Endothelial cell of umbilical vein (primary cell): ENCODE data around the gene SLC12A9. TPM values are rescaled to one million over a fixed set of nuclear protein-coding genes. Genes with fewer than 3 reads are reported as not detected.
"Not testable (repeated sequence)": the region's sequence is repeated elsewhere in the genome, so short reads cannot be mapped to it uniquely, and the experiment has no call there.

Experiments used
- BruUV-seq: library from RNA; stranded (reverse); fragments of 400-500 nt; replicated peaks from 2 replicates; lab custom pipeline; 2021; lab: Mats Ljungman, UMichigan
- CTCF ChIA-PET: fragments of 300-600, 350-600 bp; sonication (Branson Sonifier 250); formaldehyde crosslinking; loops from one replicate; lab custom pipeline; 2021; ENCODE audit warnings: antibody characterized with exemption, inconsistent platforms; lab: Charles Lee
- POLR2A ChIA-PET: fragments of 300-600, 350-600 bp; sonication (Branson Sonifier 250); formaldehyde crosslinking; loops from one replicate; lab custom pipeline; 2021; ENCODE audit warnings: antibody characterized with exemption, inconsistent platforms; lab: Charles Lee
- DNase-seq: peaks from one replicate; pipeline ENCODE4 v3.0.0-alpha.2; 2011; ENCODE audit warnings: low read depth, low spot score
- FAIRE-seq: peaks from 2 replicates; lab custom pipeline; 2011; peaks lifted over from hg19 to GRCh38; lab: Jason Lieb, UNC
- H2AFZ ChIP-seq: 2 replicates; pipeline ENCODE4 v1.6.0; 2012; ENCODE audit warnings: low read depth, low read length, control low read depth, inconsistent platforms
- H3K27ac ChIP-seq: 2 replicates; pipeline ENCODE4 v1.5.1; 2011; ENCODE audit warnings: low read depth, mild to moderate bottlenecking, control low read depth, low read length, moderate library complexity; ENCODE audit not compliant: insufficient read depth
- H3K27me3 ChIP-seq, 2 experiments: 2 replicates each; pipeline versions ENCODE4 v1.6.0 to v1.6.1; 2011; ENCODE audit warnings: low read length in 2 of 2, mixed read lengths in 1 of 2; ENCODE audit not compliant: control insufficient read depth in 2 of 2, insufficient read depth in 2 of 2
- H3K36me3 ChIP-seq, 2 experiments: 2 replicates in 1 of 2; 3 replicates in 1 of 2; pipeline ENCODE4 v1.5.1; 2011; ENCODE audit warnings: low read length in 2 of 2, mild to moderate bottlenecking in 1 of 2, moderate library complexity in 1 of 2; ENCODE audit not compliant: control insufficient read depth in 2 of 2, insufficient read depth in 2 of 2; ENCODE audit errors: extremely low read depth in 1 of 2
- H3K4me1 ChIP-seq: 3 replicates; pipeline ENCODE4 v1.5.1; 2011; ENCODE audit warnings: mild to moderate bottlenecking, low read length; ENCODE audit not compliant: control insufficient read depth, insufficient read depth; ENCODE audit errors: extremely low read depth
- H3K4me2 ChIP-seq: 2 replicates; pipeline ENCODE4 v1.6.1; 2011; ENCODE audit warnings: low read length, control low read depth, mixed read lengths; ENCODE audit not compliant: insufficient read depth
- H3K4me3 ChIP-seq, 3 experiments: fragments of 200-600 bp in 1 of 3; sonication (generic), shearing (Covaris generic) in 1 of 3; replicated peaks in 1 of 3; 2 replicates each; pipeline ENCODE4 v1.5.1; 2011 to 2016; ENCODE audit warnings: control low read depth in 3 of 3, low read length in 3 of 3, mild to moderate bottlenecking in 2 of 3, inconsistent platforms in 1 of 3, low read depth in 1 of 3, moderate library complexity in 1 of 3; ENCODE audit not compliant: insufficient read depth in 1 of 3
- H3K79me2 ChIP-seq: 2 replicates; pipeline ENCODE4 v1.6.0; 2012; ENCODE audit warnings: low read length, inconsistent platforms; ENCODE audit not compliant: control insufficient read depth, insufficient read depth
- H3K9ac ChIP-seq: replicated peaks from 2 replicates; pipeline ENCODE3; 2011; ENCODE audit warnings: low read length, control low read depth; ENCODE audit not compliant: insufficient read depth; ENCODE audit errors: extremely low read depth
- H3K9me1 ChIP-seq: replicated peaks from 3 replicates; pipeline ENCODE4 v1.6.0; 2011; ENCODE audit warnings: mild to moderate bottlenecking, low read length; ENCODE audit not compliant: control insufficient read depth, insufficient read depth; ENCODE audit errors: extremely low read depth
- H3K9me3 ChIP-seq: replicated peaks from 2 replicates; pipeline ENCODE4 v1.5.1; 2012; ENCODE audit warnings: low read length, inconsistent platforms; ENCODE audit not compliant: control insufficient read depth, insufficient read depth
- H4K20me1 ChIP-seq: replicated peaks from 2 replicates; pipeline ENCODE3; 2011; ENCODE audit warnings: mild to moderate bottlenecking, low read length; ENCODE audit not compliant: control insufficient read depth, insufficient read depth; ENCODE audit errors: extremely low read depth
- CTCF ChIP-seq, 2 donors: IDR thresholded peaks; 1 replicate in 1 of 2; 2 replicates in 1 of 2; pipeline ENCODE4 v1.5.1; 2011; ENCODE audit warnings: low read length in 2 of 2, mild to moderate bottlenecking in 2 of 2, moderate library complexity in 2 of 2, control low read depth in 1 of 2, inconsistent platforms in 1 of 2, low read depth in 1 of 2; ENCODE audit not compliant: insufficient read depth in 1 of 2; ENCODE audit errors: extremely low read depth in 1 of 2
- EZH2 ChIP-seq: IDR thresholded peaks from 2 replicates; pipeline ENCODE4 v1.6.1; 2012; ENCODE audit warnings: borderline replicate concordance, low read depth, mild to moderate bottlenecking, moderate library complexity, low read length, inconsistent platforms; ENCODE audit not compliant: severe bottlenecking
- FOS ChIP-seq: IDR thresholded peaks from 2 replicates; pipeline ENCODE4 v1.6.1; 2011; ENCODE audit warnings: mild to moderate bottlenecking, low read length, moderate library complexity, borderline replicate concordance; ENCODE audit not compliant: insufficient read depth
- GATA2 ChIP-seq: IDR thresholded peaks from 2 replicates; pipeline ENCODE4 v1.7.0; 2011; ENCODE audit warnings: low read depth, mild to moderate bottlenecking, moderate library complexity, mixed read lengths, low read length; ENCODE audit not compliant: insufficient read length, insufficient read depth
- JUN ChIP-seq: IDR thresholded peaks from 2 replicates; pipeline ENCODE4 v1.6.1; 2011; ENCODE audit warnings: borderline replicate concordance, low read depth; ENCODE audit not compliant: insufficient read length, insufficient read depth
- MAX ChIP-seq: IDR thresholded peaks from 2 replicates; pipeline ENCODE4 v1.6.1; 2011; ENCODE audit not compliant: insufficient read depth, insufficient read length
- MYC ChIP-seq: IDR thresholded peaks from one replicate; pipeline ENCODE4 v1.6.1; 2011; ENCODE audit warnings: mild to moderate bottlenecking, low read depth, low read length
- POLR2A ChIP-seq: IDR thresholded peaks from 2 replicates; pipeline ENCODE4 v1.6.1; 2012; ENCODE audit warnings: low read depth, mild to moderate bottlenecking, control low read depth, low read length
- POLR2AphosphoS5 ChIP-seq: IDR thresholded peaks from 2 replicates; pipeline ENCODE4 v1.6.1; 2012; ENCODE audit warnings: low read depth, mild to moderate bottlenecking, control low read depth, low read length, moderate library complexity; ENCODE audit not compliant: insufficient read depth
- dilution Hi-C: fragments of 300-500 bp; cut with MboI; formaldehyde crosslinking; loops from one replicate; pipeline ENCODE4 v1.15.0; 2019; ENCODE audit warnings: low sequenced_read_pairs; ENCODE audit not compliant: extremely low pct_ligation_motif_present
- intact Hi-C: fragments of 100-400 bp; cut with micrococcal nuclease; formaldehyde crosslinking; loops from one replicate; pipeline ENCODE4 v1.10.0; 2022
- polyA plus RNA-seq, 4 experiments: library from polyadenylated mRNA; depleted of rRNA in 3 of 4; stranded (reverse) in 3 of 4; unstranded in 1 of 4; fragments of >200 nt; gene quantifications; 2 replicates each; pipeline versions ENCODE4 v1.2.1 to v1.2.3, GENCODE V29; 2011 to 2012; ENCODE audit warnings: missing spikeins in 1 of 4
- total RNA-seq: library from RNA; stranded (reverse); gene quantifications from 2 replicates; pipeline ENCODE4 v1.2.3, GENCODE V29; 2021

SLC12A9 gene
- total and polyA plus RNA-seq, 2 donors (not counting 3 experiments of a cell fraction or from before 2014, with no cell fraction given): 35.0 to 37.0 TPM

- ChIA-PET POLR2A (interaction anchor here (0.6 kb wide), 1 partner anchor 388 kb away, joined by 7 read pairs; no protein-coding TSS in a partner anchor), CTCF (interaction anchor here (1.0 to 9.8 kb wide), 3 partner anchors 8 to 101 kb away, joined by 3 to 214 read pairs (median 12); partner anchors contain the start of genes POP7 and SLC12A9)
- FAIRE-seq, DNase-seq, BruUV-seq, H4K20me1 ChIP-seq, H3K27ac ChIP-seq, H2AFZ ChIP-seq, H3K4me3 ChIP-seq, dilution Hi-C loops, H3K9me3 ChIP-seq, H3K4me2 ChIP-seq, intact Hi-C loops, H3K27me3 ChIP-seq, H3K9ac ChIP-seq, H3K9me1 ChIP-seq: not testable (repeated sequence)
- Histone ChIP-seq H3K79me2 (peaks cover 13% of the 10 kb centered on the region), H3K4me1 (peaks cover 25% of the 10 kb centered on the region), H3K36me3 (peaks cover 43 to 70% of the 10 kb centered on the region in 2 experiments)
Observed at GRCh38 chr7:100806883-100807282, 45.6 kb upstream of the SLC12A9 start.

- peaks cover 10% of the 10 kb centered on the region for H3K4me1 ChIP-seq
- H3K4me2 ChIP-seq: no peak overlapping the region
- peaks cover 43 to 73% of the 10 kb centered on the region in 2 experiments for H3K36me3 ChIP-seq
- H3K9me1 ChIP-seq: no peaks in the 10 kb centered on the region
- FAIRE-seq (no peak), DNase-seq (no peak)
- H3K9me3 ChIP-seq: no peaks in the 10 kb centered on the region
- intact Hi-C loops (no loop called here), dilution Hi-C loops (no loop called here)
- H3K27ac ChIP-seq: no peak overlapping the region
- H3K27me3 ChIP-seq: no peaks in the 10 kb centered on the region
- H3K79me2 ChIP-seq: peaks cover 13% of the 10 kb centered on the region
- no peak overlapping the region for H2AFZ ChIP-seq
- ChIA-PET CTCF (interaction anchor here (1.1 kb wide), 1 partner anchor 8 kb away, joined by 3 read pairs; no protein-coding TSS in a partner anchor), POLR2A (no interaction called here)
- peaks cover 3% of the 10 kb centered on the region for H4K20me1 ChIP-seq
- TF ChIP-seq EZH2: no peak
- TF ChIP-seq CTCF (IDR thresholded peaks at IDR 0.05; ENCODE audit: extremely low read depth in 1 of 2, insufficient read depth in 1 of 2, low read depth in 1 of 2, low read length in 2 of 2): no peak
- TF ChIP-seq MAX: no peak
- no peak for TF ChIP-seq POLR2AphosphoS5
- no peak for TF ChIP-seq FOS
- TF ChIP-seq JUN: no peak
- no peak for TF ChIP-seq MYC
- no peak for TF ChIP-seq GATA2
- no peak for TF ChIP-seq POLR2A
- no peak overlapping the region for H3K4me3 ChIP-seq
- H3K9ac ChIP-seq: no peak overlapping the region
- no TSS peak for BruUV-seq
Observed at GRCh38 chr7:100808354-100808875, 44.1 kb upstream of the SLC12A9 start.
